HEK293T (cell line): Measurements from ENCODE around the gene RPS27L.
A peak's percentile ranks its signal among the peaks of the same experiment; 100 is the strongest.

Experiments
- CTCF ChIA-PET: fragments of 350-600 bp; formaldehyde crosslinking; extraction: SDS; loops from one replicate; lab custom pipeline; 2021; ENCODE audit warnings: antibody characterized with exemption, inconsistent platforms; lab: Yijun Ruan, JAX
- POLR2A ChIA-PET: fragments of 350-600 bp; formaldehyde crosslinking; extraction: SDS; loops from one replicate; lab custom pipeline; 2020; ENCODE audit warnings: antibody characterized with exemption, inconsistent platforms; lab: Yijun Ruan, JAX
- DNase-seq: peaks from one replicate; pipeline ENCODE4 v3.0.0; 2012; ENCODE audit warnings: mixed read lengths; ENCODE audit errors: extremely low spot score
- ARNT ChIP-seq: fragments of 450-650 bp; IDR thresholded peaks from 2 replicates; pipeline ENCODE4 v1.6.1; 2017; ENCODE audit warnings: mild to moderate bottlenecking
- BHLHE40 ChIP-seq: fragments of 450-650 bp; IDR thresholded peaks from 2 replicates; pipeline ENCODE4 v1.6.1; 2016; ENCODE audit warnings: mild to moderate bottlenecking, moderate library complexity, borderline replicate concordance
- CTBP1 ChIP-seq: fragments of 450-650 bp; IDR thresholded peaks from 2 replicates; pipeline ENCODE4 v1.6.1; 2016; ENCODE audit warnings: borderline replicate concordance
- ELF4 ChIP-seq: fragments of 450-650 bp; IDR thresholded peaks from 2 replicates; pipeline ENCODE4 v1.6.1; 2017; ENCODE audit warnings: antibody characterized with exemption
- FOXA1 ChIP-seq: fragments of 450-650 bp; IDR thresholded peaks from 2 replicates; pipeline ENCODE4 v1.6.1; 2016; ENCODE audit warnings: mild to moderate bottlenecking
- FOXK2 ChIP-seq: fragments of 450-650 bp; IDR thresholded peaks from 2 replicates; pipeline ENCODE4 v1.6.1; 2016; ENCODE audit warnings: mild to moderate bottlenecking
- FOXM1 ChIP-seq: fragments of 450-650 bp; IDR thresholded peaks from 2 replicates; pipeline ENCODE4 v1.6.1; 2017; ENCODE audit warnings: mild to moderate bottlenecking, borderline replicate concordance
- HDGF ChIP-seq: fragments of 450-650 bp; IDR thresholded peaks from 2 replicates; pipeline ENCODE4 v1.6.1; 2017; ENCODE audit warnings: antibody characterized with exemption, borderline replicate concordance
- L3MBTL2 ChIP-seq: fragments of 450-650 bp; conservative IDR thresholded peaks from 2 replicates; pipeline ENCODE4 v1.6.1; 2016; ENCODE audit warnings: mild to moderate bottlenecking
- LEF1 ChIP-seq: fragments of 450-650 bp; IDR thresholded peaks from 2 replicates; pipeline ENCODE4 v1.6.1; 2017; ENCODE audit warnings: mild to moderate bottlenecking, borderline replicate concordance
- NFRKB ChIP-seq: fragments of 450-650 bp; IDR thresholded peaks from 2 replicates; pipeline ENCODE4 v1.6.1; 2016; ENCODE audit warnings: mild to moderate bottlenecking, moderate library complexity
- PKNOX1 ChIP-seq: fragments of 450-650 bp; IDR thresholded peaks from 2 replicates; pipeline ENCODE4 v1.6.1; 2016
- SP1 ChIP-seq: fragments of 450-650 bp; IDR thresholded peaks from 2 replicates; pipeline ENCODE4 v1.6.1; 2017
- SUZ12 ChIP-seq: fragments of 450-650 bp; IDR thresholded peaks from 2 replicates; pipeline ENCODE4 v1.6.1; 2016; ENCODE audit warnings: mild to moderate bottlenecking
- TARDBP ChIP-seq: fragments of 450-650 bp; IDR thresholded peaks from 2 replicates; pipeline ENCODE4 v1.6.1; 2016
- ZNF384 ChIP-seq: fragments of 450-650 bp; IDR thresholded peaks from 2 replicates; pipeline ENCODE4 v1.6.1; 2016

Gene RPS27L

GRCh38 chr15:63157118-63157843 lies at the start of gene RPS27L:
Gene RPS27L, minus strand, starts transcription at chr15:63157477. Its CDS starts 72 bp downstream, at chr15:63157405.
- POLR2A ChIA-PET, result interaction anchor here (0.6 to 2.3 kb wide), 17 partner anchors 9 to 250 kb away, joined by 3 to 8 read pairs (median 5); partner anchors contain the start of genes APH1B and RAB8B
- DNase-seq, result peak; percentile 77

GRCh38 chr15:63206079-63206478 lies 48.8 kb upstream of the RPS27L start:
- TF ChIP-seq ELF4, result no peak
- no peak for TF ChIP-seq SUZ12
- no peak for TF ChIP-seq NFRKB
- no peak for TF ChIP-seq FOXA1
- TF ChIP-seq FOXK2, result no peak
- no peak for TF ChIP-seq ARNT
- no peak for TF ChIP-seq FOXM1
- no peak for TF ChIP-seq PKNOX1
- TF ChIP-seq HDGF, result no peak
- no peak for TF ChIP-seq ZNF384
- ChIA-PET CTCF (no interaction called here), POLR2A (no interaction called here)
- DNase-seq, result no peak

More at GRCh38 chr15:63157118-63157843, at the start of gene RPS27L:
- CTCF ChIA-PET, result no interaction called here
- TF ChIP-seq ELF4, result peak; percentile 86
- 0 out of 2 replicates have a peak, but pooled peaks have one; percentile 50 for TF ChIP-seq TARDBP
- peak; percentile 93 for TF ChIP-seq FOXK2
- no peak for TF ChIP-seq HDGF
- TF ChIP-seq LEF1, result no peak
- peak; percentile 20; the same call in 1 of the 2 replicates for TF ChIP-seq L3MBTL2

GRCh38 chr15:63203451-63204090 lies 46.3 kb upstream of the RPS27L start:
- POLR2A ChIA-PET, result no interaction called here
- CTCF ChIA-PET, result no interaction called here
- DNase-seq, result no peak
- TF ChIP-seq ZNF384 (no peak), HDGF (no peak), NFRKB (no peak), SUZ12 (no peak), FOXA1 (no peak), LEF1 (no peak), FOXK2 (no peak), CTBP1 (no peak), FOXM1 (no peak), BHLHE40 (no peak), ARNT (no peak), SP1 (no peak), L3MBTL2 (no peak), PKNOX1 (no peak), ELF4 (no peak), TARDBP (no peak)

- TF ChIP-seq ELF4 (no peak), BHLHE40 (no peak), SP1 (no peak), FOXM1 (no peak), SUZ12 (no peak), HDGF (no peak), NFRKB (no peak), LEF1 (no peak), FOXK2 (no peak), ZNF384 (no peak), TARDBP (no peak), FOXA1 (no peak), L3MBTL2 (no peak), ARNT (no peak), PKNOX1 (no peak), CTBP1 (no peak)
- no peak for DNase-seq
- POLR2A ChIA-PET, result no interaction called here
- CTCF ChIA-PET, result no interaction called here
These were observed 45.6 kb upstream of the RPS27L start for GRCh38 chr15:63202861-63203260.

- DNase-seq, result no peak
- ChIA-PET POLR2A (no interaction called here), CTCF (interaction anchor here (0.7 kb wide), 1 partner anchor 66 kb away, joined by 3 read pairs; no protein-coding TSS in a partner anchor)
- TF ChIP-seq FOXM1 (no peak), SUZ12 (no peak), ZNF384 (no peak), ARNT (no peak), HDGF (no peak), SP1 (no peak), ELF4 (no peak), TARDBP (no peak), NFRKB (no peak), FOXA1 (no peak)
These were observed 43.4 kb upstream of the RPS27L start for GRCh38 chr15:63200464-63201249.
